ENCODE measurements around the gene OLFM2. TPM values are rescaled to one million over a fixed set of nuclear protein-coding genes. Genes with fewer than 3 reads are reported as not detected.

Gene OLFM2
- total RNA-seq, 2 experiments from 2014 or later = 0.12 to 1.0 TPM

DNA sequence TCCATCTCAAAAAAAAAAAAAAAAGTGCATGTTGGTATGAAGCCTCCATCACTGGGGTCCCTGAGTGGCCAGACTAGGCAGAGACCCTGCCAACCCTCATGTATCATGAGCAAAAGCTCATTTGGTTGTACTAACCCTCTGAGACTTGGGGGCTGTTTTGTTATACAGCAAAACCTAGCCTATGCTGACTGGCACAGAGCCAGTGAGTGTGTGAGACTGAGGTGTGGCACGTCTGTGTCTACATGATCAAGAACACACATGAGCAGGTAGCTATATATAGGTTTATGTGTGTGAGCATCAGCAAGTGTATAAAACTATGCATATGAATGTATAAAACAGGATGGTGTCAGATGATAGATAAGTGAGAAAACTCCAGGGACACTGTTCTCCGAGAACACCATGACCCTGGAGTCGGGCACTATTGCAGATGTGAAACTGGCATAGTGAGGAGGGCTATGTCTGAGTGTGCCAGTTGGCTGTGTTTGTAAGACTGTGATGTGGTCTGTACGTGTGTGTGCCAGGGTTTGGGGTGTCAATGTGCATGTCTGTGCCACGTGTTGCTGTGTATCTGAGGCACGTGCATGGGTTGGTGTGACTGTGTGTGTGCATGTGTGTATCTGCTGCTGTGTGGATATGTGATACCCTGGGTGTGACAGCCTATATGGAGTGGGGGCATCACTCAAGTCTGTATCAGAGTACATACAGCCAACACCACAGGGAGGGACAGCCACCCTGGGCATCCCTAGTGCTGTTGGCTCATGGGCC, 44.5 kb downstream of the OLFM2 start:
- Mint-ChIP-seq H3K4me1 (ENCODE audit: low read depth) (no peaks in the 10 kb centered on the region), H3K27ac (no peak overlapping the region), H3K4me3 (no peak overlapping the region), H3K36me3 (ENCODE audit: low read depth) (no peaks in the 10 kb centered on the region), H3K9me3 (no peaks in the 10 kb centered on the region), H3K27me3 (ENCODE audit: low read depth) (no peaks in the 10 kb centered on the region)
- CTCF ChIA-PET = no interaction called here
- intact Hi-C loops (cut with micrococcal nuclease) = no loop called here
- DNase-seq = no peak

GRCh38 chr19:9885077-9885552, 51.2 kb downstream of the OLFM2 start:
- no peaks in the 10 kb centered on the region for H3K9me3 Mint-ChIP-seq
- H3K27ac Mint-ChIP-seq = no peak overlapping the region
- H3K27me3 Mint-ChIP-seq (ENCODE audit: low read depth) = no peaks in the 10 kb centered on the region
- H3K4me3 Mint-ChIP-seq = no peak overlapping the region
- H3K36me3 Mint-ChIP-seq (ENCODE audit: low read depth) = no peaks in the 10 kb centered on the region
- intact Hi-C loops (cut with micrococcal nuclease) = no loop called here
- H3K4me1 Mint-ChIP-seq (ENCODE audit: low read depth) = no peaks in the 10 kb centered on the region
- CTCF ChIA-PET = no interaction called here
- DNase-seq = no peak

DNA sequence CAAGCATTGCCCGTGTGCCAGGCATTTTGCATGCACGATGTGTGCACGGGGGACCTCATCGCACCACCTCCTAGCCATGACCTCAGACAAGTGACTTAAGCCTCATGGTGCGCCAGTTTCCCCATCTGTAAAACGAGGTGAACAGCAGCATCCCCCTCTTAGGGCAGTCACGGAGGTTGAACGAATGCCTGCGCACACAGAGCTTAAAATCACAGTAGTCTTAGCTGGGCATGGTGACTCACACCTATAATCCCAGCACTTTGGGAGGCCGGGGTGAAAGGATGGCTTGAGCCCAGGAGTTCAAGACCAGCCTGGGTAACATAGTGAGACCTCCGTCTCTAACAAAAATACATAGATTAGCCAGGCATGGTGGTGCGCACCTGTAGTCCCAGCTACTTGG, 52.6 kb downstream of the OLFM2 start:
- H3K36me3 Mint-ChIP-seq (ENCODE audit: low read depth) = no peaks in the 10 kb centered on the region
- no peak for DNase-seq
- H3K27me3 Mint-ChIP-seq (ENCODE audit: low read depth) = no peaks in the 10 kb centered on the region
- H3K4me3 Mint-ChIP-seq = no peak overlapping the region
- CTCF ChIA-PET = interaction anchor here (0.6 kb wide), 1 partner anchor 85 kb away, joined by 3 read pairs; no protein-coding TSS in a partner anchor
- H3K27ac Mint-ChIP-seq = no peak overlapping the region
- no peaks in the 10 kb centered on the region for H3K9me3 Mint-ChIP-seq
- intact Hi-C loops (cut with micrococcal nuclease) = no loop called here
- no peaks in the 10 kb centered on the region for H3K4me1 Mint-ChIP-seq (ENCODE audit: low read depth)

DNA sequence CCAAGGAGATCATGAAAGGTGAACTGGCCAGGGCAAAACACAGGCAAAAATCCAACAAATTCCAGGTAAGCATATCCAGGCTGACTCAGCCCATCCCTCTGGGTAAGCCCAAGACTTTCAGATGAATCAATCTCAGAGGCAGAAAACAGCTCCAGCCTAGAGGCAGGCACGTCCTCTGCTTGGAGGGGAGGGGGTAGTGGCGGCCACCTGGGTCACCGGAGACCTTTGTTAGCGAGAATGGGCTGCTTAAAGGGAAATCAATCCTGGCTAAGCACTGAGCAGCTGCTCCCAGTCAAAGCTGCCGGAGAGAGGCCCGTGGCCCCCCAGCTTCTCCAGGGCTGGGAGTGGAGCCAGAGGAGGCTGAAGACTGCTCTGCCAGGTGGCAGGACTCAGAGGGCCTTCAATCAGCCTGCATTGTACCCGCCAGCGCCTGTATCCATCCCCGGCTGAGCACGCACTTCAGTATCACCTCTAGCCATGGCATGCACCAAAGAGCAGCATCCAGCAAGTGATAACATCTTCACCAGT, 53.0 kb downstream of the OLFM2 start:
- DNase-seq = no peak
- Mint-ChIP-seq H3K4me1 (ENCODE audit: low read depth) (no peaks in the 10 kb centered on the region), H3K27ac (no peak overlapping the region), H3K4me3 (no peak overlapping the region), H3K27me3 (ENCODE audit: low read depth) (no peaks in the 10 kb centered on the region), H3K36me3 (ENCODE audit: low read depth) (no peaks in the 10 kb centered on the region), H3K9me3 (no peaks in the 10 kb centered on the region)
- CTCF ChIA-PET = interaction anchor here (0.6 kb wide), 1 partner anchor 1243 kb away, joined by 3 read pairs; no protein-coding TSS in a partner anchor
- intact Hi-C loops (cut with micrococcal nuclease) = no loop called here

- Mint-ChIP-seq H3K36me3 (ENCODE audit: low read depth) (no peaks in the 10 kb centered on the region), H3K27ac (no peak overlapping the region), H3K27me3 (ENCODE audit: low read depth) (no peaks in the 10 kb centered on the region), H3K4me3 (no peak overlapping the region), H3K9me3 (no peaks in the 10 kb centered on the region), H3K4me1 (ENCODE audit: low read depth) (no peaks in the 10 kb centered on the region)
- intact Hi-C loops (cut with micrococcal nuclease) = no loop called here
- no peak for DNase-seq
- CTCF ChIA-PET = no interaction called here
Measured at GRCh38 chr19:9881720-9882119, 54.6 kb downstream of the OLFM2 start.

- CTCF ChIA-PET = no interaction called here
- Mint-ChIP-seq H3K27ac (no peak overlapping the region), H3K9me3 (no peaks in the 10 kb centered on the region), H3K4me3 (no peak overlapping the region), H3K4me1 (ENCODE audit: low read depth) (no peaks in the 10 kb centered on the region), H3K27me3 (ENCODE audit: low read depth) (no peaks in the 10 kb centered on the region), H3K36me3 (ENCODE audit: low read depth) (no peaks in the 10 kb centered on the region)
- intact Hi-C loops (cut with micrococcal nuclease) = no loop called here
- no peak for DNase-seq
Measured at GRCh38 chr19:9878511-9879196, 57.7 kb downstream of the OLFM2 start.

- Mint-ChIP-seq H3K27ac (no peak overlapping the region), H3K4me1 (ENCODE audit: low read depth) (no peaks in the 10 kb centered on the region), H3K9me3 (no peaks in the 10 kb centered on the region), H3K27me3 (ENCODE audit: low read depth) (no peaks in the 10 kb centered on the region), H3K4me3 (no peak overlapping the region), H3K36me3 (ENCODE audit: low read depth) (no peaks in the 10 kb centered on the region)
- intact Hi-C loops (cut with micrococcal nuclease) = no loop called here
- no peak for DNase-seq
- CTCF ChIA-PET = no interaction called here
Measured at GRCh38 chr19:9877780-9878510, 58.4 kb downstream of the OLFM2 start.

DNA sequence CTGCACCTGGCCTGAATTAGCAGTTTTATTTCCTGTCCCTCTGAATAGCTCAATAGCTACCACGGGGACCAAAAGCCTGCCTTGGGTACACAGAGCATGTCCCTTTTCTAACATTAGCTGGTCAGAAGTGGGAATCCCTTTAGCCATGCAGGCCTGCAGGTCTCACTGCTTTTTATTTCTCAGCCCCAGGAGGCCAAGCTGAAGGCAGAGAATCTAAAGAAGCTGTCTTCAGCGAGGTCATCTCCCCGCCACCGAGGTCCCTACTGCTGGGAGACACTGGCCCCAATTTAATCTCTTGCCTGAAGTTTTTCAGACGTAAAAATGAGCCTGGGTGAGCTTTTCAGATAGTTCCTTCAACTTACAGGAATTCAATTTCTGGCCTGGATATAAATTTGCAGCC, 60.5 kb downstream of the OLFM2 start:
- CTCF ChIA-PET = interaction anchor here (0.5 to 1.0 kb wide), 2 partner anchors 19 to 170 kb away, joined by 3 to 6 read pairs; no protein-coding TSS in a partner anchor
- Mint-ChIP-seq H3K4me1 (ENCODE audit: low read depth) (no peaks in the 10 kb centered on the region), H3K9me3 (no peaks in the 10 kb centered on the region), H3K27ac (no peak overlapping the region), H3K36me3 (ENCODE audit: low read depth) (no peaks in the 10 kb centered on the region), H3K27me3 (ENCODE audit: low read depth) (no peaks in the 10 kb centered on the region), H3K4me3 (no peak overlapping the region)
- no peak for DNase-seq
- intact Hi-C loops (cut with micrococcal nuclease) = no loop called here

- H3K4me3 Mint-ChIP-seq = no peak overlapping the region
- no peak overlapping the region for H3K27ac Mint-ChIP-seq
- intact Hi-C loops (cut with micrococcal nuclease) = no loop called here
- H3K36me3 Mint-ChIP-seq (ENCODE audit: low read depth) = no peaks in the 10 kb centered on the region
- DNase-seq = no peak
- no peaks in the 10 kb centered on the region for H3K4me1 Mint-ChIP-seq (ENCODE audit: low read depth)
- no peaks in the 10 kb centered on the region for H3K27me3 Mint-ChIP-seq (ENCODE audit: low read depth)
- CTCF ChIA-PET = interaction anchor here (0.5 to 1.0 kb wide), 3 partner anchors 18 to 169 kb away, joined by 3 to 6 read pairs (median 3); no protein-coding TSS in a partner anchor
- H3K9me3 Mint-ChIP-seq = no peaks in the 10 kb centered on the region
Measured at GRCh38 chr19:9875031-9875627, 61.2 kb downstream of the OLFM2 start.

GRCh38 chr19:9872618-9873242, 63.6 kb downstream of the OLFM2 start:
- Mint-ChIP-seq H3K27me3 (ENCODE audit: low read depth) (no peaks in the 10 kb centered on the region), H3K4me1 (ENCODE audit: low read depth) (no peaks in the 10 kb centered on the region), H3K9me3 (no peaks in the 10 kb centered on the region), H3K27ac (no peak overlapping the region), H3K4me3 (no peak overlapping the region), H3K36me3 (ENCODE audit: low read depth) (no peaks in the 10 kb centered on the region)
- CTCF ChIA-PET = interaction anchor here (0.9 to 1.4 kb wide), 2 partner anchors 14 to 128 kb away, joined by 3 to 4 read pairs; no protein-coding TSS in a partner anchor
- DNase-seq = no peak
- intact Hi-C loops (cut with micrococcal nuclease) = no loop called here

GRCh38 chr19:9871626-9872338, 64.5 kb downstream of the OLFM2 start:
- Mint-ChIP-seq H3K4me1 (ENCODE audit: low read depth) (peaks cover under 1% of the 10 kb centered on the region), H3K27ac (no peak overlapping the region), H3K9me3 (no peaks in the 10 kb centered on the region), H3K27me3 (ENCODE audit: low read depth) (no peaks in the 10 kb centered on the region), H3K36me3 (ENCODE audit: low read depth) (no peaks in the 10 kb centered on the region), H3K4me3 (no peak overlapping the region)
- intact Hi-C loops (cut with micrococcal nuclease) = no loop called here
- no peak for DNase-seq
- CTCF ChIA-PET = interaction anchor here (1.4 kb wide), 1 partner anchor 13 kb away, joined by 3 read pairs; no protein-coding TSS in a partner anchor
